HCT116 (cell line): Measurements from ENCODE around the gene THBS4. TPM values are rescaled to one million over a fixed set of nuclear protein-coding genes. Genes with fewer than 3 reads are reported as not detected.

Experiments used
- ATAC-seq: fragments of 200-7000 bp; cut with Tn5 transposase; 2 replicates; pipeline ENCODE4 v1.9.1; 2020; ENCODE audit warnings: mild to moderate bottlenecking, moderate library complexity
- BruUV-seq: library from RNA; stranded (reverse); fragments of 400-500 nt; replicated peaks from 2 replicates; lab custom pipeline; 2021; lab: Mats Ljungman, UMichigan
- CTCF ChIA-PET: fragments of 300-600 bp; sonication (Branson Sonifier 250); formaldehyde crosslinking; loops from one replicate; lab custom pipeline; 2021; ENCODE audit warnings: antibody characterized with exemption; lab: Charles Lee
- POLR2A ChIA-PET: fragments of 300-600, 350-600 bp; sonication (Branson Sonifier 250); formaldehyde crosslinking; loops from one replicate; lab custom pipeline; 2021; ENCODE audit warnings: antibody characterized with exemption; lab: Charles Lee
- RAD21 ChIA-PET, 2 experiments: fragments of 300-600 bp; sonication (Branson Sonifier 250); formaldehyde crosslinking; loops; one replicate each; lab custom pipeline; 2023; ENCODE audit warnings: low total read pairs in 2 of 2; ENCODE audit not compliant: uncharacterized antibody in 2 of 2, unreplicated experiment in 2 of 2, low non-redundant PET in 1 of 2; lab: Charles Lee
- DNase-seq: peaks from one replicate; pipeline ENCODE4 v3.0.0-alpha.2; 2010; ENCODE audit warnings: low read depth, low spot score
- H2AFZ ChIP-seq: fragments of 200-600 bp; shearing (Covaris generic), sonication (generic); 2 replicates; pipeline ENCODE4 v1.6.1; 2017; ENCODE audit warnings: low read depth, mixed run types, mixed read lengths, antibody characterized with exemption, low read length; ENCODE audit not compliant: poor library complexity, severe bottlenecking
- H3K27ac ChIP-seq: 2 replicates; pipeline ENCODE4 v1.5.1; 2012; ENCODE audit warnings: low read depth, low read length
- H3K27me3 ChIP-seq: fragments of 200-600 bp; sonication (generic); 2 replicates; pipeline ENCODE4 v1.6.1; 2016; ENCODE audit warnings: mixed run types, low read length, mixed read lengths; ENCODE audit not compliant: insufficient read depth
- H3K36me3 ChIP-seq, 2 experiments: fragments of 200-500 bp in 1 of 2; fragments of 200-600 bp in 1 of 2; sonication (Bioruptor generic) in 1 of 2; sonication (generic) in 1 of 2; 2 replicates each; pipeline versions ENCODE4 v1.5.1 to v1.6.1; 2014 to 2016; ENCODE audit warnings: low read length in 2 of 2, inconsistent platforms in 1 of 2, mixed read lengths in 1 of 2, mixed run types in 1 of 2; ENCODE audit not compliant: insufficient read depth in 2 of 2, control insufficient read depth in 1 of 2
- H3K4me1 ChIP-seq, 2 experiments: fragments of 200-600 bp in 1 of 2; sonication (generic) in 1 of 2; 2 replicates each; pipeline versions ENCODE4 v1.5.1 to v1.6.1; 2012 to 2017; ENCODE audit warnings: low read length in 2 of 2, inconsistent platforms in 1 of 2, mild to moderate bottlenecking in 1 of 2, mixed read lengths in 1 of 2, mixed run types in 1 of 2, moderate library complexity in 1 of 2; ENCODE audit not compliant: insufficient read depth in 2 of 2, control insufficient read depth in 1 of 2
- H3K4me2 ChIP-seq: fragments of 200-600 bp; sonication (generic); 2 replicates; pipeline ENCODE4 v1.6.1; 2017; ENCODE audit warnings: mixed run types, low read length, mixed read lengths
- H3K4me3 ChIP-seq, 2 experiments: fragments of 200-600 bp in 1 of 2; sonication (generic) in 1 of 2; replicated peaks in 1 of 2; 2 replicates each; pipeline ENCODE4 v1.5.1; 2011 to 2016; ENCODE audit warnings: low read length in 2 of 2, control low read depth in 1 of 2, low read depth in 1 of 2, mild to moderate bottlenecking in 1 of 2, mixed read lengths in 1 of 2, mixed run types in 1 of 2
- H3K79me2 ChIP-seq: fragments of 200-600 bp; sonication (generic); 2 replicates; pipeline ENCODE4 v1.6.1; 2017; ENCODE audit warnings: mild to moderate bottlenecking, mixed run types, low read length, moderate library complexity, mixed read lengths; ENCODE audit not compliant: insufficient read depth
- H3K9ac ChIP-seq: fragments of 200-600 bp; sonication (generic); 2 replicates; pipeline ENCODE4 v1.6.1; 2016; ENCODE audit warnings: low read length, mixed read lengths
- H3K9me2 ChIP-seq: fragments of 200-600 bp; sonication (generic), shearing (Covaris generic); 2 replicates; pipeline ENCODE4 v1.6.1; 2017; ENCODE audit warnings: mixed run types, mild to moderate bottlenecking, moderate library complexity; ENCODE audit not compliant: insufficient read depth
- H3K9me3 ChIP-seq, 2 experiments: fragments of 200-500 bp in 1 of 2; fragments of 200-600 bp in 1 of 2; sonication (Bioruptor generic) in 1 of 2; sonication (generic) in 1 of 2; 2 replicates each; pipeline ENCODE4 v1.6.1; 2014 to 2017; ENCODE audit warnings: low read length in 2 of 2, mixed read lengths in 2 of 2, inconsistent platforms in 1 of 2, low read depth in 1 of 2, mild to moderate bottlenecking in 1 of 2, mixed run types in 1 of 2, moderate library complexity in 1 of 2; ENCODE audit not compliant: control insufficient read depth in 1 of 2, insufficient read depth in 1 of 2
- H4K20me1 ChIP-seq: fragments of 200-600 bp; sonication (generic), shearing (Covaris generic); 2 replicates; pipeline ENCODE4 v1.6.1; 2017; ENCODE audit warnings: mixed run types, mild to moderate bottlenecking, moderate library complexity; ENCODE audit not compliant: insufficient read depth
- CBX3 ChIP-seq: IDR thresholded peaks from 2 replicates; pipeline ENCODE4 v1.6.1; 2012; ENCODE audit warnings: low read depth
- CEBPB ChIP-seq: IDR thresholded peaks from 2 replicates; pipeline ENCODE4 v1.6.1; 2012; ENCODE audit warnings: low read depth
- CTCF ChIP-seq, 3 experiments: fragments of 200-600 bp in 1 of 3; sonication (generic) in 1 of 3; IDR thresholded peaks in 2 of 3; conservative IDR thresholded peaks in 1 of 3; 2 replicates each; pipeline ENCODE4 v1.5.1; 2012 to 2017; ENCODE audit warnings: low read depth in 2 of 3, low read length in 2 of 3, antibody characterized with exemption in 1 of 3, borderline replicate concordance in 1 of 3, control low read depth in 1 of 3, mild to moderate bottlenecking in 1 of 3, mixed read lengths in 1 of 3, mixed run types in 1 of 3, moderate library complexity in 1 of 3; ENCODE audit not compliant: insufficient read depth in 1 of 3
- EGR1 ChIP-seq: IDR thresholded peaks from 2 replicates; pipeline ENCODE4 v1.6.1; 2012; ENCODE audit warnings: low read depth
- EZH2 ChIP-seq: fragments of 200-600 bp; sonication (generic); IDR thresholded peaks from 2 replicates; pipeline ENCODE4 v1.6.1; 2017; ENCODE audit warnings: antibody characterized with exemption, mixed run types
- EZH2phosphoT487 ChIP-seq: fragments of 200-600 bp; IDR thresholded peaks from 2 replicates; pipeline ENCODE4 v1.6.1; 2018; ENCODE audit warnings: antibody characterized with exemption, borderline replicate concordance
- FOSL1 ChIP-seq: IDR thresholded peaks from 2 replicates; pipeline ENCODE4 v1.6.1; 2012; ENCODE audit warnings: low read depth
- JUND ChIP-seq: IDR thresholded peaks from 2 replicates; pipeline ENCODE4 v1.6.1; 2012
- MAX ChIP-seq: IDR thresholded peaks from 2 replicates; pipeline ENCODE4 v1.6.1; 2012
- POLR2A ChIP-seq: IDR thresholded peaks from 2 replicates; pipeline ENCODE4 v1.7.0; 2011; ENCODE audit warnings: borderline replicate concordance; ENCODE audit not compliant: insufficient read depth, insufficient read length; ENCODE audit errors: extremely low read depth
- POLR2AphosphoS5 ChIP-seq: IDR thresholded peaks from 2 replicates; pipeline ENCODE4 v1.6.1; 2011; ENCODE audit warnings: mild to moderate bottlenecking, low read depth, low read length, moderate library complexity
- RAD21 ChIP-seq: IDR thresholded peaks from 2 replicates; pipeline ENCODE4 v1.6.1; 2012; ENCODE audit warnings: low read depth, mild to moderate bottlenecking
- REST ChIP-seq: IDR thresholded peaks from 2 replicates; pipeline ENCODE4 v1.6.1; 2012; ENCODE audit warnings: low read depth
- SIN3A ChIP-seq: IDR thresholded peaks from 2 replicates; pipeline ENCODE4 v1.6.1; 2012; ENCODE audit warnings: low read depth
- TCF7L2 ChIP-seq: IDR thresholded peaks from 2 replicates; pipeline ENCODE4 v1.7.0; 2011; ENCODE audit warnings: borderline replicate concordance, inconsistent platforms; ENCODE audit not compliant: insufficient read depth, insufficient read length; ENCODE audit errors: extremely low read depth
- YY1 ChIP-seq: IDR thresholded peaks from 2 replicates; pipeline ENCODE4 v1.6.1; 2011; ENCODE audit warnings: low read length, low read depth, moderate library complexity, mild to moderate bottlenecking; ENCODE audit not compliant: insufficient replicate concordance; ENCODE audit errors: extremely low read depth
- ZBTB33 ChIP-seq: IDR thresholded peaks from 2 replicates; pipeline ENCODE4 v1.6.1; 2011; ENCODE audit warnings: mild to moderate bottlenecking, low read length, moderate library complexity; ENCODE audit not compliant: insufficient replicate concordance; ENCODE audit errors: extremely low read depth
- ZFX ChIP-seq: fragments of 450-650 bp; IDR thresholded peaks from 2 replicates; pipeline ENCODE4 v1.6.1; 2017
- ZNF274 ChIP-seq: fragments of 200-500 bp; sonication (Bioruptor generic); IDR thresholded peaks from 2 replicates; pipeline ENCODE4 v1.6.1; 2014; ENCODE audit warnings: mild to moderate bottlenecking, low read depth, low read length, inconsistent platforms
- intact Hi-C: fragments of 100-400 bp; cut with micrococcal nuclease; formaldehyde crosslinking; loops from 2 replicates; pipeline ENCODE4 v1.10.0; 2022
- total RNA-seq: library from RNA; stranded (reverse); gene quantifications from one replicate; pipeline ENCODE4 v1.2.1, GENCODE V29; 2021; ENCODE audit not compliant: unreplicated experiment

The THBS4 gene
- total RNA-seq, 1 experiment from 2014 or later: 1.5 TPM

- H3K9ac ChIP-seq: no peak overlapping the region
Observed at GRCh38 chr5:80093796-80094195, 58.6 kb downstream of the THBS4 start.

More at GRCh38 chr5:80093796-80094195, 58.6 kb downstream of the THBS4 start:
- ATAC-seq (0 out of 2 replicates have a peak, but pooled peaks have one; percentile 30), DNase-seq (no peak)
- Histone ChIP-seq H3K4me1 (peaks cover 0 to 4% of the 10 kb centered on the region in 2 experiments; a peak in 1 of 4 replicates), H3K36me3 (no peaks in the 10 kb centered on the region), H3K79me2 (no peaks in the 10 kb centered on the region), H3K27ac (no peak overlapping the region), H3K9me3 (no peaks in the 10 kb centered on the region), H3K27me3 (no peaks in the 10 kb centered on the region), H4K20me1 (no peaks in the 10 kb centered on the region), H3K4me2 (no peak overlapping the region), H3K4me3 (no peak overlapping the region), H2AFZ (no peak overlapping the region), H3K9me2 (no peaks in the 10 kb centered on the region)
- ChIA-PET POLR2A (no interaction called here), RAD21 (interaction anchor here (0.6 to 1.0 kb wide), 2 partner anchors 124 to 214 kb away, joined by 3 to 4 read pairs; no protein-coding TSS in a partner anchor), CTCF (interaction anchor here (1.1 to 1.3 kb wide), 2 partner anchors 214 to 215 kb away, joined by 3 to 11 read pairs; no protein-coding TSS in a partner anchor)
- TF ChIP-seq CTCF (IDR thresholded peaks at IDR 0.05 in 2 of 3, conservative IDR thresholded peaks at IDR 0.05 in 1 of 3; ENCODE audit: borderline replicate concordance in 1 of 3, insufficient read depth in 1 of 3, low read depth in 2 of 3, low read length in 2 of 3): no peak; a peak in 1 of 6 replicates
- TF ChIP-seq ZBTB33: no peak
- no peak for TF ChIP-seq EZH2
- no peak for TF ChIP-seq JUND
- no peak for TF ChIP-seq ZFX
- no peak for TF ChIP-seq RAD21
- no peak for TF ChIP-seq TCF7L2
- TF ChIP-seq SIN3A: no peak
- TF ChIP-seq CBX3: no peak
- no peak for TF ChIP-seq EGR1
- TF ChIP-seq ZNF274: no peak
- TF ChIP-seq POLR2AphosphoS5: no peak
- TF ChIP-seq POLR2A: no peak
- TF ChIP-seq FOSL1: no peak
- no peak for TF ChIP-seq MAX
- no peak for TF ChIP-seq REST
- no peak for TF ChIP-seq YY1
- TF ChIP-seq EZH2phosphoT487: no peak
- TF ChIP-seq CEBPB: no peak
- BruUV-seq: no TSS peak
- intact Hi-C loops: loop anchor here (5.0 kb wide), 1 partner anchor 164 kb away; the partner anchor contains the start of gene SERINC5
